Activated T-helper 1 cell treated with anti-CD3 and anti-CD28 coated beads, Interleukin-12 subunit alpha, Interleukin-12 subunit beta, Interleukin-2, Interleukin-4 antibody, amounts not matched to agents 30 ng/mL and 10 ng/mL and 1 ng/mL, durations not matched to agents 14 hours and 24 hours and 36 hours (primary cell): ENCODE data around the gene REEP1. TPM values are rescaled to one million over a fixed set of nuclear protein-coding genes. Genes with fewer than 3 reads are reported as not detected.
A peak's percentile ranks its signal among the peaks of the same experiment; 100 is the strongest.

Experiments
- DNase-seq: peaks from one replicate; pipeline ENCODE4 v3.0.0; 2021; ENCODE audit warnings: low spot score
- H3K27ac Mint-ChIP-seq: one replicate; pipeline ENCODE4 v1.8.0; 2021; ENCODE audit warnings: mild to moderate bottlenecking, mixed read lengths
- H3K27me3 Mint-ChIP-seq: one replicate; pipeline ENCODE4 v1.8.0; 2022; ENCODE audit warnings: mild to moderate bottlenecking, moderate library complexity, mixed read lengths; ENCODE audit not compliant: insufficient read depth
- H3K36me3 Mint-ChIP-seq: one replicate; pipeline ENCODE4 v1.8.0; 2021; ENCODE audit warnings: low read depth, mixed read lengths
- H3K4me1 Mint-ChIP-seq: one replicate; pipeline ENCODE4 v1.8.0; 2021; ENCODE audit warnings: low read depth, mixed read lengths
- H3K4me3 Mint-ChIP-seq: one replicate; pipeline ENCODE4 v1.8.0; 2021; ENCODE audit warnings: mild to moderate bottlenecking, moderate library complexity, mixed read lengths
- H3K9me3 Mint-ChIP-seq: one replicate; pipeline ENCODE4 v1.8.0; 2021; ENCODE audit warnings: mixed read lengths
- intact Hi-C: fragments of 100-400 bp; cut with micrococcal nuclease; formaldehyde crosslinking; loops from one replicate; pipeline ENCODE4 v1.15.1; 2024
- total RNA-seq: library from RNA; stranded (reverse); gene quantifications from 2 replicates; pipeline ENCODE4 v1.2.3, GENCODE V29; 2022

REEP1 gene
- total RNA-seq, 1 donor from 2014 or later = 0.26 TPM

DNA sequence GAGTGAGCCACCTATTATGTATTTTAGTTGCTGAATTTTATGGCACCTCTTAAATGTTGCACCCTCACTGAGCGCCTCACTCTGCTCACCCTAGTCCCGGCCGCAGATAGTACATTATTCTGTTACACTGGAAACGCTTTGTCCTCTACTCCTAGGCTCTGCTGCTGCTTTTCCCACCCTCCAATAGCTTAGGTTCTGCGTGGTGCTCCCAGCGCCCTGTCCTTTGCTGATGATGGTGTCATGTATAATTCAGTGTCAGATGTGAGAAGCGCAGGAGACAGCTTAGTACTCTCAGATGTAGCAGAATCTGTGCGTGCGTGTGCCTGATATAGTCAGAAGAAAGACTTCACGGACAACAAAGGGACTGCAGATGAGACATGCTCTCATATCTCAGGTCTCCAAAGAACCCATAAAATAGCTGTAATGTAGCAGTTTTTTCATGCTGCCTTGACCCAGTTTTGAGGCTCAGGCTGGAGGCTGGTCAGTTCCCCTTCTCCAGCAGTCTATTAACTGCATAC lies 1.4 kb upstream of the REEP1 start:
- no peak overlapping the region for H3K4me3 Mint-ChIP-seq
- intact Hi-C loops = no loop called here
- H3K9me3 Mint-ChIP-seq = peaks cover 11% of the 10 kb centered on the region
- peaks cover 10% of the 10 kb centered on the region for H3K4me1 Mint-ChIP-seq
- no peak for DNase-seq
- no peak overlapping the region for H3K27ac Mint-ChIP-seq
- no peaks in the 10 kb centered on the region for H3K36me3 Mint-ChIP-seq
- H3K27me3 Mint-ChIP-seq = peaks cover 68% of the 10 kb centered on the region

DNA sequence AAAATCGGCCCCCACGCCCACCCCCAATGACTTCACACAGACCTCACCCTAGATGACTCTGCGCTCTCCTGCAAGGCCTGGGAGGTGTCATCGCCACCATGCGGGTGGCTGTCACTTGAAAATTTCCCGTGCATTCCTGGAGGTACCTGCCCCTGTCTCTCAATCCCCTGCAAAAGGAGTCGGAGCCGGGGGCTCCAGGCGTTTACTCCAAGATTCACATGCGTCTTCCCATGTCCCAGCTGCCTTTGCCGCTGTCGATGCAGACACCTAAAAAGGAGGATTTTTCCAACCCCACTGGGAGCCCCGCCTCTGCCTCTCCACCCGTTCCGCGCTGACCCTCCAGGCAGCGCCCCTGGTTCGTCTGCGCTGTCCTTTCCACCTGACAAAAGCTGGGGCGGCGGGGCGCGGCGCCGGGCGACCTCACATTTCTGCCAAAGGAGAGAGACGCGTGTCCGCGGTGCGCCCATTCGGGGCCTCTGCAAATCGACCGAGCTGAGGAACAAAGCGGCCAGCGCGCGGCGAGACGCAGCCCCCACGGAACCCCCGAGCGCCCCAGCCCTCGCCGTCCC lies 667 bp downstream of the REEP1 start:
- no peaks in the 10 kb centered on the region for H3K36me3 Mint-ChIP-seq
- peaks cover 68% of the 10 kb centered on the region for H3K27me3 Mint-ChIP-seq
- H3K9me3 Mint-ChIP-seq = peaks cover 10% of the 10 kb centered on the region
- intact Hi-C loops = loop anchor here (2.0 kb wide), 1 partner anchor 286 kb away; the partner anchor contains the start of gene RNF103
- no peak for DNase-seq
- peaks cover 10% of the 10 kb centered on the region for H3K4me1 Mint-ChIP-seq
- H3K4me3 Mint-ChIP-seq = peak overlapping the region; percentile 75
- no peak overlapping the region for H3K27ac Mint-ChIP-seq

DNA sequence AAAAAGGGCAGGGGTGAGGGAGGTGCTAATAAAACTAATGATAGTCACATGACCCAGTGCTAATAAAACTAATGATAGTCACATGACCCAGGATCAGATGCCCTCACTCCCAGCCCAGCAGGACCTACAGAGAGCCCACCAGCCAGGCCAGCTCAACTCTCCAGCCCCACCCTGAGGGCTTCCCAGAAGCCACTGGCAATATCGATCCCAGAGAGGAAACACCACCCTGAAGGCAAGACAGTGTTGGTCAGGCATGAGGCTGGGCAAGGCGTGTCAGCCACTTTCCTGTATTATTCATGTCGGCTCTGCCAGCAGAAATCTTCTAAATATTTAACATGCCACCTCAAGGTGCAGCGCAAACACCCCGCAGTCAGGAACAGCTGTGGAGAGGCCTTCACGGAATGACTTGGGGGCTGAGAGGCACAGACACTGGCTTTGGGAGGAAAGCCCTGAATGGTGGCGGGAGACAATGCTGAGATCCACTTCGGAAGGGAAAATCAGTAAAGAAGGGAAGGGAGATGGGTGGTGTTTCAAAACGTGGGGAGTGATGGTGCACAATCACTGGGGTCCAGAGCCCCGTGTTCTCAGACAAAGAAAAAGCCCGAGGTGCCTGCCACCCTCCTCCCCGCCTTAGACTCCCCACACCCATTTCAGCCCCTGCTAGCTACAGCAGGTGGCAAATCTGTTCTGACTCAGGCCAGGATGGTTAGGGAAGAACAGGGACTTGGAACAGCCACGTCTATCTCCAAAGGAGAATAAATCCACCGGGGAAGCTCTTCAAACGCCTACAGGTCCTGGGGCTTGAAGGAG lies 1.4 kb downstream of the REEP1 start:
- intact Hi-C loops = loop anchor here (2.0 kb wide), 1 partner anchor 287 kb away; the partner anchor contains the start of gene RNF103
- Mint-ChIP-seq H3K27ac (no peak overlapping the region), H3K36me3 (no peaks in the 10 kb centered on the region), H3K4me1 (peaks cover 10% of the 10 kb centered on the region), H3K27me3 (peaks cover 62% of the 10 kb centered on the region), H3K4me3 (peak overlapping the region; percentile 75), H3K9me3 (peaks cover 3% of the 10 kb centered on the region)
- DNase-seq = no peak

DNA sequence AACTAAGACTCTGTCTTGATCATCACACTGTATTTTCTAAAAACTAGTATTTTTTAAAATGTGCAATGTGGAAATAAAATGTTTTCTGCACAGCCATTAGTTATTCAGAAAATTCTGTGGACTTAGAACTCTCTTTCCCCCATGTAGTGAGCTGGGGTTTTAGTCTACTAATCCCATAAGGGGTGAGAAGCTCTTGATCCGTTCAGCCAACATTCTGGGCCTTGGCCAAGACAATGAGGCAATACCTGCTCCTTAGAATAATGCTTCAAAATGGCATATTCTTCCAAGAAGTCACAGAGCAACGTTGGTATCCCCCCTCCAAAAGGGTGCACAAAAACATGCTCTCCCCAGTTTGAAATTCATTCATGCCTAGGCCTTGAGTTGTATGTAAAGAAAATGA lies 4.0 kb downstream of the REEP1 start:
- Mint-ChIP-seq H3K9me3 (no peaks in the 10 kb centered on the region), H3K4me1 (peaks cover 10% of the 10 kb centered on the region), H3K36me3 (no peaks in the 10 kb centered on the region), H3K4me3 (no peak overlapping the region), H3K27me3 (peaks cover 38% of the 10 kb centered on the region), H3K27ac (no peak overlapping the region)
- intact Hi-C loops = no loop called here
- DNase-seq = no peak

DNA sequence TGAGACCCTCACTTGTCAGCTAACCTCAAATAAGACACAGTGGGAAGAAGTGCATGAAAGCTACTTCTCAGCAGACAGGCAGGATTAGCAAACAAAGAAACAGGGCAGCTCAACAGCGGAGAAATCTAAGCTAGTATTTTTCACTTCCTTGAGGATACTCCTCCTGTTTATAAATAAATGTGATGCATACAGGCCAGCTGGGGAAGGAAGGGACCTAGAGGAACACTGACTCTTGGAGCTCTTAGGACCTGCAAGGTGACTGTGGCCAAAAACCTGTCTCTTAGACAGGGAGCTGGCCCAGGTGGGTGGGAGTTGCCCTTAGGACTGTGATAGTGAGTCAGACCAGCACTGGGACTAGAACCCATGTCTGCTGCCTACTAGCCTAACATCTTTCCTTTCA lies 4.8 kb downstream of the REEP1 start:
- H3K27me3 Mint-ChIP-seq = peaks cover 31% of the 10 kb centered on the region
- no peak overlapping the region for H3K27ac Mint-ChIP-seq
- H3K4me1 Mint-ChIP-seq = peaks cover 4% of the 10 kb centered on the region
- no peaks in the 10 kb centered on the region for H3K9me3 Mint-ChIP-seq
- intact Hi-C loops = no loop called here
- H3K4me3 Mint-ChIP-seq = no peak overlapping the region
- no peak for DNase-seq
- no peaks in the 10 kb centered on the region for H3K36me3 Mint-ChIP-seq

DNA sequence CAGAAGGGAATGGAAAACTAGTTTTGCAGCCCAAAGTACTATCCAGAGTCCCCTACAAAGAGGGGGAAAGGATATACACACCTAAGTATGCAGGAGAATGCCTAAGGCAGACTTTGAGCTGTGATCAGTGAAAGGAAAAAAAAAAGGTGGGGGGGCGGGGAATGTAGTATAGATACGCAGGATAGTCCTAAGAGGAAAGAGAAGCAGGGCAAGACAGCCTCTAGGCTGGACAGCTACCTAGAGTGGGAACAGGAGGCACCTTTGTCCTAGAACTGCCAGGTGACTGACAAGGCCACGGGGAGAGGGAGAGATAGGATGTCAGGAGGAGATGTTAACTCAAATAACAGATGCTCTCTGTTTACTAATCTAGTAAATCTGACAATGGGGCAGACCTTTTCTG lies 6.0 kb downstream of the REEP1 start:
- no peak for DNase-seq
- Mint-ChIP-seq H3K4me3 (no peak overlapping the region), H3K9me3 (no peaks in the 10 kb centered on the region), H3K27ac (no peak overlapping the region), H3K4me1 (peaks cover 4% of the 10 kb centered on the region), H3K36me3 (no peaks in the 10 kb centered on the region), H3K27me3 (peaks cover 25% of the 10 kb centered on the region)
- intact Hi-C loops = no loop called here

DNA sequence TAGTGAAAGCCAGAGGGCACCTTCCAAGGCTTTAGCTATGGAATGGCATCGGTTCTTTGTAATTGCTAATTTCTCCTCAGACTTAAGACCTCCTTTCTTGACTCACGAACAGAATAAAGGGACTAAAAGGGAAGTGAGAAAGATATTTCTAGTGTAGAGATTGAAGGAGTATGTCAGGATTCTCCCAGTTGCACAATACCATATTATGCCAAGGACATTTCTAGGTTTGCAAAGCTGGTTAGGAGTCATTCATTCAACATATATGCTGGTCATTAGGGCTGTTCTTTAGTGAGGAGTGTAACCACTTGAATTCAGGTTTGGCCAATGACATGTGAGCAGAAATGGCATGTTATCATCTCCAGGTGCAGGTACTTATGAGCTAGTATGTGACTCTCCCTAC lies 7.4 kb downstream of the REEP1 start:
- Mint-ChIP-seq H3K4me3 (no peak overlapping the region), H3K4me1 (no peaks in the 10 kb centered on the region), H3K27me3 (peaks cover 16% of the 10 kb centered on the region), H3K36me3 (no peaks in the 10 kb centered on the region), H3K9me3 (no peaks in the 10 kb centered on the region), H3K27ac (no peak overlapping the region)
- DNase-seq = no peak
- intact Hi-C loops = no loop called here

DNA sequence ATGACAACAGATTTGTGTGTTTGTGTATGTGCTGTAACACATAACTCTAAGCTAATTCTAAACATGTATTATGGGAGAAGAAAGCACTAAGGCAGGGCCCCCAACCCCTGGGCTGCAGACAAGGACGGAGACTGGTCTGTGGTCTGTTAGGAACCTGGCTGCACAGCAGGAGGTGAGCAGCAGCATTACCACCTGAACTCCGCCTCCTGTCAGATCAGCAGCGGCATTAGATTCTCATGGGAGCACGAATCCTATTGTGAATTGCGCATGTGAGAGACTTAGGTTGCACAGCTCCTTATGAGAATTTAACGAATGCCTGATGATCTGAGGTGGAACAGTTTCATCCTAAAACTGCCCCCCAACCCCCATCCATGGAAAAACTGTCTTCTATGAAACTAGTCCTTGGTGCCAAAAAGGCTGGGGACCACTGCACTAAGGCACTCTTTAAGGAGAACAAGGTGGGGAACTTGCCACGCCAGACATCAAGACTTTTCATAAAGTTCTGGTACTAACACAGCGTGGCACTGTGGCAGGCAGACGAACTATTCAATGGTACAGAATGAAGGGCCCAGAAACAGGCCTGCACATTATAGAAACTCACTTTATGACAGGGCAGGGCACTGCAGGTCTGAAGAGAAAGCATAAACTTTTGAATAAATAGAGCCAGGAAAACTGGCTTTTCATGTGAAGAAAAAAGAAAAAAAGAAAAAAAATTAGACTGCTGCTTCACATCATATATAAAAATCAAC lies 14.0 kb downstream of the REEP1 start:
- DNase-seq = no peak
- H3K36me3 Mint-ChIP-seq = no peaks in the 10 kb centered on the region
- no peaks in the 10 kb centered on the region for H3K4me1 Mint-ChIP-seq
- intact Hi-C loops = no loop called here
- H3K27ac Mint-ChIP-seq = no peak overlapping the region
- no peak overlapping the region for H3K4me3 Mint-ChIP-seq
- H3K27me3 Mint-ChIP-seq = peaks cover 12% of the 10 kb centered on the region
- no peaks in the 10 kb centered on the region for H3K9me3 Mint-ChIP-seq

DNA sequence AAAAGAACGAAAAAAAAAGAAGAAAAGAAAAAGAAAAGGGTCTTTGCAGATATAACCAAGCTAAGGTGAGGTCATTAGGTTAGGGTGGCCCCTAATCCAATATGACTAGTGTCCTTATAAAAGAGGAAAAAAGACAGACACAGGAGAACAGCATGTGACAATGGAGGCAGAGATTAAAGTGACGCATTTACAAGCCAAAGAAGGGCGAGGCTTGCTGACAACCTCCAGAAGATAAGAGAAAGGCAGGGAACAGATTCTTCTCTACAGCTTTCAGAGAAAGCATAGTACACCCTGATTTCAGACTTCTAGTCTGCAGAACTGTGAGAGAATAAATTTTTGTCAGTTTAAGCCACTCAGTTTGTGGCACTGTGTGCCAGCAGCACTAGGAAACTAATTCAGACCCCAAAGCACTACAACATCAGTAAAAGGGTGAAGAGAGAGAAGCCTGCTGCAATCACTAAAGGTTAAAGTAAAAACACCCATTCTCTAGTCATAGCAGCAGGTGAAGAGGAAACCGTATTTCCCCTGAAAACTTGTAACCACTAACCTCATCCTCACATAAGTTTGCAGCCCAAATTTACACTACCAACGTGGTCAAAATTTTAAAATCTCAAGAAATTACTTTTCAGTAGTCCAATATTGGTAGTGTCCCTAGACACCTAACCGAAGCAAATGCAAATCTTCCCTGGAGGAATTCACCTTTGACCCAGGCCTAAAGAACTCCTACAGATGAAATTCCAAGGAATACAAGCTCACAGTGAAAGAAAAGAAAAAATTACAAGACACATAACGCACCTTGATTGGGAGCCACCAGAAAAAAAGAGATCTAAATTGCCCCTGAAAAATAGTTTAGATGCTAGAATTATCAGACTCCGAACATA lies 17.5 kb downstream of the REEP1 start:
- H3K9me3 Mint-ChIP-seq = no peaks in the 10 kb centered on the region
- H3K4me1 Mint-ChIP-seq = no peaks in the 10 kb centered on the region
- no peaks in the 10 kb centered on the region for H3K36me3 Mint-ChIP-seq
- peaks cover 9% of the 10 kb centered on the region for H3K27me3 Mint-ChIP-seq
- H3K27ac Mint-ChIP-seq = no peak overlapping the region
- no peak overlapping the region for H3K4me3 Mint-ChIP-seq
- intact Hi-C loops = no loop called here
- DNase-seq = no peak

DNA sequence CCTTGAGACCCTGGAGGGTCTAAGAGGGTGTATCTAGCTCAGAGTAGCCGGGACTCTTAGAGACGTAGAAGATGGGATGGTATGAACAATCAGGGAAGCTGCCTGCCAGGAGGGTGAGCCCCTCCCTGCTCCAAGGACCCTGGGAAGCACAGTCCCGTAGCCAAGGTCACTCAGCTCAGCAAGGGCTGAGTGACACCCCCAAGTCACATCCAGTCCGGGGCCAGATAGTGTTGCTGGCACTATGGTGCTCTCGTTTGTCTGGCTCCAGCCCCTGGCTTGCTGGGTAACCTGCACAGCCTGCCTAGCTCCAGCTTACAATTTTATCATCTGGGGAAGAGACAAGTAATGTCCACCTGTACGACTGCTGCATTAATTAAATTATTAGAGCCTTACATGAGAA lies 22.3 kb downstream of the REEP1 start:
- Mint-ChIP-seq H3K36me3 (no peaks in the 10 kb centered on the region), H3K4me3 (no peak overlapping the region), H3K27ac (no peak overlapping the region), H3K4me1 (no peaks in the 10 kb centered on the region), H3K9me3 (no peaks in the 10 kb centered on the region), H3K27me3 (peaks cover 7% of the 10 kb centered on the region)
- no peak for DNase-seq
- intact Hi-C loops = no loop called here

DNA sequence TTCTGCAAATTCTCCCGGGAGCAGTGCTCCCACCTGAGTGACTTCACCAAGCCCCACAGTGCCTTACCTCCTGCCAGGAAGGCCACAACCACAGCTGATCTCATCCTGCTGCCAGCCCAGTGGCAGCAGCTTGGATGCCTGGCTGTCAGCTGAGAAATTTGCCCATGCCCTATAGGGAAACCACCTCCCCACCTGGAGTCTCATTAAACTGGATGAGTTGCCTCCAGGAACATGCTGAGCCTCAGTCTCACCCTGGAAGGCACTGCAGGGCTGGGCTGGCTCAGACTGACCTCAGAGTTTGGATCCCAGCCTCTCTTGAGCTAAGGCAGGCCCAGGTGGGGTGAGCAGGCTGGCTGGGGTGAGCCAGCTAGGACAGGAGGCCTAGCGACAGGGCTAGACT lies 23.3 kb downstream of the REEP1 start:
- Mint-ChIP-seq H3K4me1 (no peaks in the 10 kb centered on the region), H3K9me3 (no peaks in the 10 kb centered on the region), H3K4me3 (no peak overlapping the region), H3K36me3 (no peaks in the 10 kb centered on the region), H3K27ac (no peak overlapping the region), H3K27me3 (peaks cover 7% of the 10 kb centered on the region)
- DNase-seq = no peak
- intact Hi-C loops = no loop called here

DNA sequence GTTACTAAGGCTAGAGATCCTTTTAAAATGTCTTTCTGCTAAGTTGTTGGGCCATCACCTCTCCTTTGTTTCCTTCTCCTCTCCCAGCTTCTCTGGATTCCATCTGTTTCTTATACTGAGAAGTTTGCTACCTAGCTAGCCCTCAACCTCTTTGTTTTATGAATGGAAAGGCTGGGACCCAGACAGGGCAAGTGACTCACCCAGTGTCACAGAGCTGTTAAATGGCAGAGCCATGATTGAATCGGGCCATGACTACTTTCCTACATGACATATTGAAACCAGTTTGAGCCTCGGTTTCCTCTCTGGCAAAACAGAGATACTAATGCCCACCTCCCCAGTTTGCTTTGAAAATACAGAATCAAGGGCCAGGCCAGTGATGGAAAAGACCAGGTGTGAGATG lies 24.1 kb downstream of the REEP1 start:
- no peak overlapping the region for H3K27ac Mint-ChIP-seq
- no peaks in the 10 kb centered on the region for H3K4me1 Mint-ChIP-seq
- H3K9me3 Mint-ChIP-seq = no peaks in the 10 kb centered on the region
- no peak overlapping the region for H3K4me3 Mint-ChIP-seq
- DNase-seq = no peak
- no peaks in the 10 kb centered on the region for H3K36me3 Mint-ChIP-seq
- H3K27me3 Mint-ChIP-seq = peaks cover 7% of the 10 kb centered on the region
- intact Hi-C loops = no loop called here
